ENCODE measurements around the gene WAC.

The WAC gene

DNA sequence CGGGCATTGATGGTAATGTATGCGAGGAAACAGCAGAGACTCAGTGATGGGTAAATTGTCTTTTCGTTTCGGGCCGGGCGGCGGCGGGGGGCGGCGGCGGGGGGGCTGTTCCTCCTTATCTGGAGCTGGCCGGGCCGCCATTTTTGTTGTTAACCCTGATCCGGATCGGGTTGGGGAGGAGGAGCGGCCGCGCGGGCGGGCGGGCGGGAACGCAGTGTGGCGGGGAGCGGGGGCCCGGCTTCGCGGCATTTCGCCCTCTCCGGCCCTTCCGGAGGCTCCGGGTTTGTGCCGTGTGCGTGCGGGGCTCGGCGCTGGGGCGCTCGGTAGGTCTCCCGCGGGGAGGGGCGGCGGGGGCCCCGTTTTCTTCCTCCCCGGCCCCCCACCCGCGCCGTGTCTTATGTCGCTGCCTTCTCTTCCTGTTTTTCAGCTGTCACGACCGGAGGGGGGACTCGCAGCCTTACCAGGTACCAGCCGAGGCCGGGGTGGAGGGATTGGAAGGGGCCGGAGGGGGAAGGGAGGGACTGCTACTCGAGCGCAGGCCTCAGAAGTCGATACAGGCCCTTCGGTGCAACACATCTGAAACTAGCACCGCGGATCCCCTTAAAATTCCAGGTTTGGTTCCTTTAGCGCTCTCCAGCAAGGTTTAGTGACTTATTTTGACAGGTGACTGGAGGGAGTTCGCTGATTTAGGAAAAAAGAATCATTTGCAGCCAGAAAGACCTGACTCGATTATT is 820 bp downstream of the WAC start:
- H3K27ac ChIP-seq (ENCODE audit: low read depth, low read length, poor library complexity, severe bottlenecking): peak overlapping the region; percentile 49

DNA sequence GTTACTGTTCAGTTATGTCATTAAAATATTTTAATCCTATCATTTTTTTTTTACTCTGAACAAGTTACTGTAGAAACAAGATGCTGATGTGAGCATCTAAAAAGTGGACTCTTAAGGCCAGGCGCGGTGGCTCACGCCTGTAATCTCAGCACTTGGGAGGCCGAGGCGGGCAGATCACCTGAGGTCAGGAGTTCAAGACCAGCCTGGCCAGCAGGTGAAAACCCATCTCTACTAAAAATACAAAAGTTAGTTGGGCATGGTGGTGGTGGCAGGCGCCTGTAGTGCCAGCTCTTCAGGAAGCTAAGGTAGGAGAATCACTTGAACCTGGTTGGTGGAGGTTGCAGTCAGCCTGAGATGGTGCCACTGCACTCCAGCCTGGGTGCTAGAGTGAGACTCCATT is 2.9 kb downstream of the WAC start:
- 0 out of 2 replicates have a peak, but pooled peaks cover 3% of the 10 kb centered on the region for H3F3A ChIP-seq (ENCODE audit: insufficient read depth, low read length)
- H3K27me3 ChIP-seq (ENCODE audit: insufficient read depth, low read length): no peaks in the 10 kb centered on the region
- H2AFZ ChIP-seq (ENCODE audit: low read length): no peak overlapping the region
- peaks cover 69% of the 10 kb centered on the region for H3K36me3 ChIP-seq (ENCODE audit: insufficient read depth, low read length)
- no peak for TF ChIP-seq EZH2 (IDR thresholded peaks at IDR 0.05; ENCODE audit: borderline replicate concordance, low read length)
- TF ChIP-seq, protein P1, sequence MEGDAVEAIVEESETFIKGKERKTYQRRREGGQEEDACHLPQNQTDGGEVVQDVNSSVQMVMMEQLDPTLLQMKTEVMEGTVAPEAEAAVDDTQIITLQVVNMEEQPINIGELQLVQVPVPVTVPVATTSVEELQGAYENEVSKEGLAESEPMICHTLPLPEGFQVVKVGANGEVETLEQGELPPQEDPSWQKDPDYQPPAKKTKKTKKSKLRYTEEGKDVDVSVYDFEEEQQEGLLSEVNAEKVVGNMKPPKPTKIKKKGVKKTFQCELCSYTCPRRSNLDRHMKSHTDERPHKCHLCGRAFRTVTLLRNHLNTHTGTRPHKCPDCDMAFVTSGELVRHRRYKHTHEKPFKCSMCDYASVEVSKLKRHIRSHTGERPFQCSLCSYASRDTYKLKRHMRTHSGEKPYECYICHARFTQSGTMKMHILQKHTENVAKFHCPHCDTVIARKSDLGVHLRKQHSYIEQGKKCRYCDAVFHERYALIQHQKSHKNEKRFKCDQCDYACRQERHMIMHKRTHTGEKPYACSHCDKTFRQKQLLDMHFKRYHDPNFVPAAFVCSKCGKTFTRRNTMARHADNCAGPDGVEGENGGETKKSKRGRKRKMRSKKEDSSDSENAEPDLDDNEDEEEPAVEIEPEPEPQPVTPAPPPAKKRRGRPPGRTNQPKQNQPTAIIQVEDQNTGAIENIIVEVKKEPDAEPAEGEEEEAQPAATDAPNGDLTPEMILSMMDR (IDR thresholded peaks at IDR 0.05; ENCODE audit: low read length): no peak
- peaks cover 62% of the 10 kb centered on the region for H3K79me2 ChIP-seq (ENCODE audit: insufficient read depth, low read length)
- no peaks in the 10 kb centered on the region for H3K9me3 ChIP-seq (ENCODE audit: low read length)
- no peak overlapping the region for H3K27ac ChIP-seq (ENCODE audit: low read depth, low read length, poor library complexity, severe bottlenecking)
- no peaks in the 10 kb centered on the region for H3K9me2 ChIP-seq (ENCODE audit: low read depth, low read length)
- H3K4me1 ChIP-seq (ENCODE audit: insufficient read depth, low read length, severe bottlenecking): peaks cover 35% of the 10 kb centered on the region
- peaks cover 9% of the 10 kb centered on the region; the same call in 1 of the 2 replicates for H4K20me1 ChIP-seq (ENCODE audit: insufficient read depth, low read length)
- no peak overlapping the region for H3K4me2 ChIP-seq (ENCODE audit: low read length)
- no peak overlapping the region for H3K4me3 ChIP-seq (ENCODE audit: low read depth, low read length, poor library complexity, severe bottlenecking)
- H3K9ac ChIP-seq (ENCODE audit: low read length): no peak overlapping the region

More for the DNA sequence above, 820 bp downstream of the WAC start:
- Histone ChIP-seq H3F3A (ENCODE audit: insufficient read depth, low read length) (0 out of 2 replicates have a peak, but pooled peaks cover 3% of the 10 kb centered on the region), H3K9ac (ENCODE audit: low read length) (peak overlapping the region; percentile 92), H2AFZ (ENCODE audit: low read length) (no peak overlapping the region), H3K36me3 (ENCODE audit: insufficient read depth, low read length) (peaks cover 47% of the 10 kb centered on the region), H3K4me1 (ENCODE audit: insufficient read depth, low read length, severe bottlenecking) (peaks cover 35% of the 10 kb centered on the region), H4K20me1 (ENCODE audit: insufficient read depth, low read length) (no peaks in the 10 kb centered on the region), H3K27me3 (ENCODE audit: insufficient read depth, low read length) (no peaks in the 10 kb centered on the region), H3K9me2 (ENCODE audit: low read depth, low read length) (no peaks in the 10 kb centered on the region), H3K4me3 (ENCODE audit: low read depth, low read length, poor library complexity, severe bottlenecking) (peak overlapping the region; percentile 83), H3K9me3 (ENCODE audit: low read length) (no peaks in the 10 kb centered on the region), H3K4me2 (ENCODE audit: low read length) (peak overlapping the region; percentile 72), H3K79me2 (ENCODE audit: insufficient read depth, low read length) (peaks cover 47% of the 10 kb centered on the region)
- TF ChIP-seq, protein P1 (IDR thresholded peaks at IDR 0.05; ENCODE audit: low read length): no peak
- no peak for TF ChIP-seq EZH2 (IDR thresholded peaks at IDR 0.05; ENCODE audit: borderline replicate concordance, low read length)

DNA sequence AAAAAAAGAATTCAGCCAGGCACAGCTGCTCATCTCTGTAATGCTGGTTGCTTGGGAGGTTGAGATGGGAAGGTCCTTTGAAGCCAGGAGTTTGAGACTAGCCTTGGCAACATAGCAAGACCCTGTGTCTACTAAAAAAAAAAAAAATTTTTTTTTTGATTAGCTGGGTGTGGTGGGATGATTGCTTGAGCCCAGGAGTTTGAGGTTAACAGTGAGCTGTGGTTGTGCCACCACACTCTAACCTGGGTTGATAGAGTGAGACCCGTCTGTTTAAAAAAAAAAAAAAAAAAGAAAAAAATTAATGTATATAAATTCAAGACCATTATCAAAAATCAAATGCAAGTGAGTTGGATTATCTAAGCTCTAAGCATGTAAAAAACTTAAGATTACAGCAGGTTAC is 5.7 kb downstream of the WAC start:
- Histone ChIP-seq H3K79me2 (ENCODE audit: insufficient read depth, low read length) (peaks cover 90% of the 10 kb centered on the region), H4K20me1 (ENCODE audit: insufficient read depth, low read length) (peaks cover 14% of the 10 kb centered on the region; the same call in 1 of the 2 replicates), H3K27ac (ENCODE audit: low read depth, low read length, poor library complexity, severe bottlenecking) (no peak overlapping the region), H3K27me3 (ENCODE audit: insufficient read depth, low read length) (no peaks in the 10 kb centered on the region), H3K9me2 (ENCODE audit: low read depth, low read length) (no peaks in the 10 kb centered on the region), H2AFZ (ENCODE audit: low read length) (no peak overlapping the region), H3F3A (ENCODE audit: insufficient read depth, low read length) (no peaks in the 10 kb centered on the region), H3K4me2 (ENCODE audit: low read length) (no peak overlapping the region), H3K9ac (ENCODE audit: low read length) (no peak overlapping the region), H3K4me3 (ENCODE audit: low read depth, low read length, poor library complexity, severe bottlenecking) (no peak overlapping the region), H3K36me3 (ENCODE audit: insufficient read depth, low read length) (peaks cover 96% of the 10 kb centered on the region), H3K9me3 (ENCODE audit: low read length) (no peaks in the 10 kb centered on the region), H3K4me1 (ENCODE audit: insufficient read depth, low read length, severe bottlenecking) (peaks cover 24% of the 10 kb centered on the region)
- no peak for TF ChIP-seq EZH2 (IDR thresholded peaks at IDR 0.05; ENCODE audit: borderline replicate concordance, low read length)
- TF ChIP-seq, protein P1 (IDR thresholded peaks at IDR 0.05; ENCODE audit: low read length): no peak
